HG02678 (cell line): ENCODE data around the gene UTP15.

Experiments
- ATAC-seq: cut with Tn5 transposase; IDR thresholded peaks from one replicate; pipeline ENCODE4 v1.9.1; 2021; ENCODE audit warnings: mild to moderate bottlenecking, moderate library complexity; ENCODE audit not compliant: unreplicated experiment

The UTP15 gene, protein sequence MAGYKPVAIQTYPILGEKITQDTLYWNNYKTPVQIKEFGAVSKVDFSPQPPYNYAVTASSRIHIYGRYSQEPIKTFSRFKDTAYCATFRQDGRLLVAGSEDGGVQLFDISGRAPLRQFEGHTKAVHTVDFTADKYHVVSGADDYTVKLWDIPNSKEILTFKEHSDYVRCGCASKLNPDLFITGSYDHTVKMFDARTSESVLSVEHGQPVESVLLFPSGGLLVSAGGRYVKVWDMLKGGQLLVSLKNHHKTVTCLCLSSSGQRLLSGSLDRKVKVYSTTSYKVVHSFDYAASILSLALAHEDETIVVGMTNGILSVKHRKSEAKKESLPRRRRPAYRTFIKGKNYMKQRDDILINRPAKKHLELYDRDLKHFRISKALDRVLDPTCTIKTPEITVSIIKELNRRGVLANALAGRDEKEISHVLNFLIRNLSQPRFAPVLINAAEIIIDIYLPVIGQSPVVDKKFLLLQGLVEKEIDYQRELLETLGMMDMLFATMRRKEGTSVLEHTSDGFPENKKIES

DNA sequence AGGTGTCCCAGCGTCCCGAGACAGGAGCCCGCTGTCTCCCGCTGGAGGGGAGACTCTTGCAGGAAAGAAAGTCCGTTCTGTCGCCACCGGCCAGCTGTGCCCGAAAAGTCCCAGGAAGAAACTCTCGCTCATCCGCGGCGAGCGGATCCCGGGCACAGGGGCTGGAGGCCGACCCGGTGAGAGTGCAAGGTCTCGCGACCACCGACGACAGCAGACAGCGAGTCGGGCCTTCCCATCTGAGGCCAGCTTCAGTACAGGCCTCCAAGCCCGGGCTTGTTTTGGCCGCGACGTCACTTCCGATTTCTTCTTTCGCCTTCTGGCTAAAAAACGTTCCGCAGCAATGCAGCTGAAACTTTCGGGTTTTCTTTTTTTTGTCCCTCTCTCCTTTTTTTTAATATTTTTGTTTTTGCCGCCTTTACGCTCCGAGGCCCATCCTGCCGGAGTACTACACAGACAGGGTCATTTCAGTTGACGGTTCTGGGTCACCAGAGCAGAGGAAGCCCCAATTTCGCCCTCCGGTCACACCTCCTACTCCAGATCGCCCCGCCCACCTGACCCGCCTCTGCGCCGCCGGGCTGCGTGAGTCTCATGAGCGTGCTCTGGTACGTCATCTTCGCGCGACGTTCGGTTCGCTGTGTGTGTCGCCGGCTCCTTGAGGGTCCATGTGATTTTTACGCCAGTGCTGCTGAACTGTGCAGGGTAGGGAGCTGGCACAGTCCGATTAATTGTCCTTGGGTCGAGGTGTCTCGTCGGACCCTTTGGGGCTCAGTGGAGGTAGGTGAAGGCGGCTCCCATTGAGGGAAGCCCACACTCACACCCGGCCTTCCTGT is at the start of gene UTP15, which contains the start of gene ANKRA2:
Gene UTP15, plus strand, starts transcription at position 605 of the 830 bp plus-strand sequence. CDS start 1,602 bp downstream, outside the sequence.
Gene ANKRA2, minus strand, starts transcription at position 501 of the 830 bp plus-strand sequence. CDS start 2,758 bp downstream, outside the sequence.
- ATAC-seq: peak; percentile 96

DNA sequence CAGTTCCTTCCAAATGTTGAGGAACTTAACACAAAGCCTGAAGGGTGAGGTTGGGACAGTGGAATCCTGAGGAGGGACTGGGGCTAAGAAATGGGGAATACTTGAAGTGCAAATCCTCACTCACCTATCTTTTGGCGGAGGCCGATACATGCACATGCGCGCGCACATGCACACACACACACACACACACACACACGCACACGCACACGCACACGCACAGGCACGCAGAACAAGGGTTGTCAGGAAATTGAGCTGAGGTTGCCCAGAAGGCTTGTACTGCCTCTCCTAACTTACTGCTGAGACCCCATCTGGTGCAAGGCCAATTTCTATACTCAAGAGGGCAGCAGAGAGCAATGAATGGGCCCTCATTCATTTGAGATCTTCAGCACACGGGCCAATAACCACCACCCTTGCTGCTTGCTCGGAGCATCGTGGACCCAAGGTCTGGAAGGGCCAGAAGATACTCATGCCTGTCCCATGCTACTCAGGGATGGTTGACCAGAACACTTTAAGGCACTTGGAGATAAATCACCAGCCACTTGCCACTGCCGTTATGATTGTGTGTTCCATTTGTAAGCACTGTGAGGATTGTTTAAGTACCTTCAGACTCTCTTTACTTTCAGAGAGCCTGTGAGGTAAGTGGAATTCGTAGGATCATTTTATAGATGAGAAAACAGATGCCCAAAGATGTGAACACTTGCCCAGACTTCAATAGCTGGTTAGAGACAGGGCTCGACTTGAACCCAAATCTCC is 45.8 kb upstream of the UTP15 start:
- ATAC-seq: peak; percentile 98

DNA sequence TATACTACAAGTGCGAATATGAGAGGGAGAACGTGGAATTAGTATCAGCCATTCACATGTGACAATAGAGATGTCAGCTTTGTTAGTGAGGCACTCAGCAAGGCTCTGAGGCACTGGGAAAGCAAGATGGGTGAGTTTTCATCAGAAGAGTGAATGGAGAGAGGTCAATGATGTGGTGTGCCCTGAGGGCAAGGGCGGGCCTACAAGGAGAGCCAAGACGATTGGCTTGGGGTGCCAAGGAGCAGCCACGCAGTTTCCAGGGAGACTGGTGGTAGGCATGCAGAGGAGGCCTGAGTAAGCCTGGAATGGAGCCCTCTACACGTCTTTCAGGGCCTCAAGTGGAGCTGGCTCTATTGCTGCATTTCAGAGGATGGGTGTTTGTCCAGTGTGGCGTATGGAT is 42.6 kb upstream of the UTP15 start:
- ATAC-seq: no peak

DNA sequence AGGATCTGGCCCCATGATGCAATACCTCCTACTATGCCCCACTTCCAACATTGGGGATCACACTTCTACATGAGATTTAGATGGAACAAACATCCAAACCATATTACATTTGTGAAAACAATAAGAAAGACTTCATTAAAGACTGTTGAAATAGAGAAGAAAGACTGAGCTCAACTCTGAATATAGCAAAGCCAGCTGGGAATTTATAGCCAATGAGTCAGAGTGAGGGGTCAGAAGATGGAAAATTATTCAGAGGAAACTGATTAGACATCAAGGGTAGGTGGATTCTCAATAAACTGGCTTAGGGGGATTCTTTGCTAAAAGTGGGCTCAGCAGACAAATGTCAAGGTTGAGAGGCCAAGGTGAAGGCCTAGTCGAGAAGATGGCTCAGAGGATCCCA is 41.7 kb upstream of the UTP15 start:
- no peak for ATAC-seq

DNA sequence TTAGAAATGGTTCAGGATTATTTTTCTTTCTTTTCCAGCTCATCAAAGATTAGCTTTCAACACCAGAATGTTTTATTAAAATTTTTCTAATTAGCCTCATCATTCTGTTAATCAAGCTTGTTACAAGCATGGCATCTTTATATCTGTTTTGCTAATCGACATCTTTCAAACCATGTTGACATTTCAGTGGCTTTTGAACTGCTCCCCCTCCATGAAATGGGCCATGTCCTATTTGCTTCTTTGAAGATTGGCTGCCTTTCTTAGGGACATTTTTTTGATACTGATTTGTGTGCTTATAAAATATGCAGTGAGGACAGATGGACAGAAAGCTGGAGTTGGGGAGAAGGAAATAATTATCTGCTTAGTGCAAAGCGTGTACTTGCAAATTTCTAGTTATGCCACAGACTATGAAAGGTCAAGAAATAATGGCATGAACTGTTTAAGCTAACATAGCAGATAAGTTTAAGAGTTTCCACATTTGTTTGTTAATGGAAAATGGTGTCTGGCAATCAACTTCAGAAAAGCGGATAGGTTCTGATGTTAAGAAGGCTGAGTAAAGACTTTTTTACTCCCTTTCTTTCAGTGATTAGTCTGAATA is 39.8 kb upstream of the UTP15 start:
- no peak for ATAC-seq

DNA sequence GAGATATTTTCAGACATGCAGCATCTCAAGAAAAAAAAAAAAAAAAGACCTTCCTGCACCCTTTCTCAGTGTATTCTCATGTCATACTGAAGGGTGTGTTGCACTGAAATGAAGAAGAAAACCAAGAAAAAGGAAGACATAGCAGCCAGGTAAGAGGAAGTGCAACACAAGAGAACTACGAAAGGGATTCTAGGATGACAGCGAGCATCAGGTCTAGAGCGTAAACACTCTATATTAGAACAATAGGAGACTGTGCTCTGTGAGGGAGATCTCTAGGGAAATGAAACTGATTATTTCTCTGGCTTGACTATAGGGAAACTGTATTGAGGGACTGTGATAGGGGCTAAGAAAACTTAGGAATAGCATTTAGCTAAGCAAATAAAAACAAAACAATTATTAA is 37.3 kb upstream of the UTP15 start:
- no peak for ATAC-seq

DNA sequence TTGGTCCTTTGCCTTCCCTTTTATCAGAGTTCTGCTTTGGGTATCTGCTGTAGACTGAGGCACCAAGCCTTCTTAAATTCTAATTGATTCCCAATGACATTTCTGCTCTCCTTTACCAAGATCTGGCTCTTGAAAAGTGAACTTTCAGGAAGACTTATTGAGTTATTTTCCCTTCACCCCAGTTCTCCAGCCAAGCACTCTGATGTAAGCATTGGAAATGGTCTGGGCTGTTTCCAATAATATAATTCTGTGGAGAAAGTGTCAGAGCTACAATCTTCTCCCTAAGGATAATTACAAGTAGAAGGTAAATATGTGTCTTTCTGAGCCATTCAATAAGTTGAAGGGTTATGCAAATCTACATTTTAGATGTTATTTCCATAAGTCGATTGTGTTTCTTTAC is 36.5 kb upstream of the UTP15 start:
- ATAC-seq: no peak

DNA sequence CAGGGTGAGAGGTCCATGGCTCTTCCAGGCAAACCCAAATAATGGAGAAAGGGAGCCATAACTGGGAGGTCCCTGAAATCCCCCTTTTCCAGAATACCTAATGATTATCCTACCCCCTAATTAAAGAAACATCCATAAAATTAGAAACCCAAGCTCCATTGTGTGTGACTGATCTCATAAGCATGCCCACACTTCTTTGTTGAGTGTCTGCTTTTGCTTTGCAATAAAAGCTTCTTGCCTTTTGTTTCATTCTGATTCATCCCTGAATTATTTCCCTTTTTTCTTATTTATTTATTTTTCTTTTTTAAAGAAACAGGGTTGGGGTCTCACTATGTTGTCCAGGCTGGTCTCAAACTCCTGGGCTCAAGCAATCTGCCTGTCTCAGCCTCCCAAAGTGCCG is 34.2 kb upstream of the UTP15 start:
- ATAC-seq: no peak

DNA sequence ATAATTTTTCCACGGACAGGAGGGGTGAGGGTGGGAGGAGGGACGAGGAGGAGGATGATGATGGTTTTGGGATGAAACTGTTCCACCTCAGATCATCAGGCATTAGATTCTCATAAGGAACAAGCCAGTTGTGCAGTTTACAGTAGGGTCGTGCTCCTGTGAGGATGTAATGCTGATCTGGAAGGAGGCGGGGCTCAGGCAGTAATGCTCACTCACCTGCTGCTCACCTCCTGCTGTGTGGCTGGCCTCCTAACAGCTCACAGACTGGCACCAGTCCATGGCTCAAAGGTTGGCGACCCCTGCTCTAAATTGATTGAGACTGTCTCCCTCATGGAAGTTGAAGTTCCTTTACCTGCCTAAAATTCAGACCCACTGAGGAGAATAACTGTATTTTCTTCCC is 33.3 kb upstream of the UTP15 start:
- no peak for ATAC-seq

DNA sequence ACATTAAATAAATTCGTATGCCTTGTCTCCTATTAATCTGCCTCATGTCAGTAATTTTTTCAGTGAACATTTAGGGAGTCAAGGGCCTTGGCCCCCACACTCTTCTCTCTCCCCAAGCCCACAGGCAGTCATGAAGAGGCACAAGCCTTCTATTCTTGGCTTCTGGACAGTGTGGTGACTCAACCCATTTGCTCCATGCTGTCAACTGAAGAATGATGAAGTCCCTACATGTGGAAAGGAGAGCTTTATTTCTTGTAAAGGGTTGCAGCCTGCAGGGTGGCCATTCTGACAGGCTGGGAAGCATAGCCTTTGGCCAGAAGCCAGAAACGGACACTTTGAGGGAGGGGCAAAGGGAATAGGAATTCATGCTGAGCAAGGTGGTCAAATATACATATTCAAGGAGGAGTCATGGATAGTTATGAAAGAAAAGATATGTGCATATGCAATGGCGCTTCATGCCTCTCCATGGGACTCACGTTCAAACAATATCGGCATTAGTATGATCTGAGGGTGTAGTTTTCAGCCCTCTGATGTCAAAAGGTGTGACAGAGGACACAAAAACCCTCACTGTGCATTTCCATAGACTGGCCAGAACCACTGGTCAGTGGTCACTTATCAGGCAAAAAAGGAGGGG is 31.4 kb upstream of the UTP15 start:
- no peak for ATAC-seq

DNA sequence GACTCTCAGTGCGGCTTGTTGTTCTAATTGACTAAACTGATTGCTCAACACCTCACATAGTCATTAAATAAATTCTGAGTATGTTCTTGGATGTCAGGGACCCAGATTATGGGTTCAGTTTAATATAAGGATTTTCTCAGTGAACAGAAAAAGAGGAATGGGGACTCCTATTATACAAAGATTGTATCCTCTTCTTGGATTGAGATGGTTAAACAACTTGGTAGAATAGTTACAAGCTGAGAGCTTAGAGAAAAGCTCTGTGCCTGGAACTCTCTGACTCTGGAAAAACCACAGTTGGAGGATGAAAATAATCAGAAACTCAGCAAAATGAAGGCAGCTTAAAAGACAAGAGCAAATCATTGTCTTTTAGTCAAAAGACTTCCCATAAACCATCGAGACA is 30.6 kb upstream of the UTP15 start:
- ATAC-seq: no peak

DNA sequence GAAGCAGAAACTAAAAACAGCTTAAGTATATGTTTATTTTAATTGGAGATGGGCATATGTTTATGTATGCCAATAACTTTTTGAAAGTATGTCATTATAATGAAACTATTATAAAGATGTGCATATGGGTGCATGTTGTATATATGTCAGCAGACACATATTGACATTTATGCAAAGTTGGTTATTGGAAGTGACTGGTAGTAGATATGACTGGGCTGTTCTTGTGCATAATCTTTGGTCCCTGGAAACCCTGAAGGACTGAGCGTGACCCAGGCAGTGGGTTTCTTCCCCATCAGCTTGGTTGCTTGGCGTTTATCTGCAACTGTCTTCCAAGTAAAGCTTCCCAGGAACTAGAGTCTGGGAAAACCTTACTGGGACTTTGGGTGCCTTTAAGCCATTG is 25.8 kb upstream of the UTP15 start:
- no peak for ATAC-seq

DNA sequence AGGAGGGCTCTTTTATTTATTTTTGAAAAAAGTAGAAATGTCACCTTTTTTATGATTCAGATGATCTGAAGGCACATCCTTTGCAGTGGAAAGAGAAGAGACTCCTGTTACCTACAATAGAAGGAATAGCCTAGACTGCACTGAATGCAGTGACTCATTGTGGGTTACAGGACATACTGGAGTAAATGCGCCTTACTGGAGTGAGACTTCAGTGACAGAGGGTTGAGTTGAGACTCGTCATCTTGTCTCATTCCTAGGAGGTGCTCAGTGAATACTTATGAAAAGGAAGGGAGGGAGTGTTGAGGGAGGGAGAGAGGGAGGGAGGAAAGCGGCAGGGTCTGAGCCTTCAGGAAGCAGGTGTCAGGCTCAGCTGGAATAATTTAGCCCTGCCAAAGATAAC is 25.4 kb upstream of the UTP15 start:
- ATAC-seq: no peak

DNA sequence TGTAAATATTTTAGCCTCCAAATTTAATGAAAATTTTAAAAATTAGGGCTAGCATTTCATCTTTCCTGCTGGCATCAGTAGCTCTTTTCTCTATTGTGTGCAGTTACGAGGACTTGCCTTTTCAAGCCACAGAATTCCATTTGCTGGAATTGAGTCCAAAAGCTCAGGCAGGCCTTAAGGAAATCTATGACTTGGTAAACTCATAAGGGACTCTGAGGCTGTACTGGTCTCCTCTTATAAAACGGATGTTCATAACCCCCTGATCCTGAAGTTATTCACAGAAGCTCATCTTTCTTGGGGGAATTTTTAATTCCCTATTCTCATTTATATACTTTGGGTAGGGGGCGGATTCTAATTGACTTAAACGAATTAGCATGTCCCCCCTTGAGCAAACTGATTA is 23.5 kb upstream of the UTP15 start:
- ATAC-seq: no peak

DNA sequence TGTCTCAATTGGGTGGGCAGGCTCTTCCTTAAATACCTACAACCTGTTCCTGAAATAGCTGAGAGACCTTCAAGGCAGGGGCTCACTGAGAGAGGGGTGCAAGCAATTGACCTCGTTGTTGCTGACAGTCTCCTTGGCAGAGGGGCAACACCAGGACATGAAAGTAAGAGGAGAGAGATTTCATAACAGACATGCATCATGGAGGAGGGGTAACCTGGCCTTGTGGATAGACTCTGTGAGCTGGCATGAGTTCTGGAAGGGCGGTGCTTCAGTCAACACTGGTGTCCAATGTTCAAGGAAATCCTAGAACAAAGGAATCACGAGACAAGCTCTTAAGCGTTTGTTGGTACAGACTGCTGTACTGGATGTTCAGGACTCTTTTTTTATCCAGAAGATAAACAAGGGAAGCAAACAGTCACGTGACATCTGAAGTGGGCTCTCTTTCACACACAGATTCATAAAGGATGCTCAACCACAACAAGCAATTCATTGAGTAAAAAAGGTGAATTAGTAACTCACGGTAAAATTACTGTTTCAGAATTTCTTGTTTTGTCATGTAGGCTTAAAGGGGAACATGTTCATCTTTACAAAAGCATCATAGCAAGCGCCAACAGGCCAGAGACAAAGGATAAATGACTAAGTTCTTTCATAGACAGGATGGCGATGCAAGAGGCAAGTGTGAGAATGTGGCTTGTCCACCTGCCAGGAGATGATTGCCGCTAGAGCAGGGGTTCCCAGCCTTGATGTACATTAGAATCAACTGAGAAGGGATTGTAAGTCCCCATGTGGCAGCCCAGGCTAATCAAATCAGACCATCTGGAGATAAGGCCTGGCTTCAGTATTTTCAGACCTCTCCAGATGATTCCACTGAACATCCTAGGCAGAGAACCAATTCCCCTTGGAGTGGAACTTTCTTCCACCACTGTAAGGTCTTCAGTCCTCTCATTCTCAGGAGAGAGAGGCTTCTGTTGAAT is 20.8 kb upstream of the UTP15 start:
- ATAC-seq: no peak

DNA sequence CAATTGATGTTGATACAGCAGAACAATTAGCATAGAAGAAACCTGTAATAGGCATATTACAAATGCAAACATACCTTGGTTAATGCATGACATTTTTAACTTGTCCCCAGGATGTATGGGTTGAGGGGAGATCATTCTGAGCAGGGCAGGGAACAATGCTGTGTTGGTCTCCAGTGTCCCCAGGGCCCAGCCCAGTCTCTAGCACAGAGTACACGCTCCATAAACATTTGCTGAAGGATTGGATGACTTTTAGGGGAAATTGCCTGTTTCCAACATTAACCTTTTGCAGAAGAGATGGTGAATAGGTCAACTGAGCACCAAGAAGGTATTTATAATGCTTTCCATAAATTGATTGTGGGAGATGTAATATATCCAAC is 20.2 kb upstream of the UTP15 start:
- no peak for ATAC-seq

DNA sequence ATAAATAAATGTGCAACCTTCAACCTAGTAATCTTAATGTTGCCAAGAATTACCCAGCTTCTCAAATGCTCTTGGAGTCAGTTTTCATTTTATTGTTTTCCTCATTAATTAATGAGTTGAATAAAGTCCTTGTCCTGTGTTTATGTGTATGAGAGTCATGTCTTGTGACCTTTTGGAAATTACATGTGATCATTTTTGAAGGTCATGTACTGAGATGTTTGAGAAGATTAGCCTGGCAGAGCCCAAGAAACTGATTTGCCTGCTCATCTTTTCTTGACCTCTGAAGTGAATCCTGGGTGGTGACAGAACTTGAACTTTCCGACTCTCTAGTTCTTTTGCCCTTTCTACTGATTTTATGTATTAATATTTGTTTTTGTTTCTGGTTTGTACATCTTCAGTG is 15.5 kb upstream of the UTP15 start:
- no peak for ATAC-seq

DNA sequence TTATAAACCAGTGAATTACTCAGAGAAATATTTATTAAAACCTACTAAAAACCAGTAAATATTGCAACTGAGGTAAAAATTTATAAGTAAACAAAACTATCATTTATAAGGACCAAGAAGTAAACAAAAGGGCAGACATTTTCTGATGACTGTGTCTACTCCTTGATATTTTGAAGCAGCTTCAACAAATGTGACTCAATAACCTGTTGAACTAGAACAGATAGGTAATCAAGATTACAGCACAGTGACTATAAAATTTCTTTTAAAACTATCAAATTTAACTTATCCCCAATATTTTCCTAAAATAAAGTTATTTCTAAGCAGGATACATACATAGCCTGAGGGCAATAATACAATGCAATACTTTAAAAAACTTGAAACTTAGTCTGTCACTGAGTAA is 12.9 kb upstream of the UTP15 start:
- no peak for ATAC-seq

DNA sequence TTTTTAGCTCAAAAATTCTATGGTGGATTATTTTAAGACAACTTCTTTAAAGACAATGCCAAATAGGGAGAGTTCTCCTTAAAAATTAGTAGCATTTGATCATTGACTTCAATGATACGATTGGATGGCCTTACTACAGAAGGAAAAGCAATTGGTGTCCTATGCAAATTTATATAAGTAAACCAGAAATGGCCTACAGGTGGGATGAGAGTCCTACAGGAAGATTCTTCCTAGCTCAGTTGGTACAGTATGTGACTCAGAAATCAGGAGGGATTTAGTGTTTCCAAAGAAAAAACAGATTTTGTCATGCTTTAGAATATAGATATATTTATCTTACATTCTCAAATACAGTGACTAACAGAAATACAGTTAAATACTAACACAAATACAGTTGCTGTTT is 6.6 kb upstream of the UTP15 start:
- ATAC-seq: no peak
